ENCODE data around the gene DBNDD1. TPM values are rescaled to one million over a fixed set of nuclear protein-coding genes. Genes with fewer than 3 reads are reported as not detected.
"Not testable (repeated sequence)": the region's sequence is repeated elsewhere in the genome, so short reads cannot be mapped to it uniquely, and the experiment has no call there.

Gene DBNDD1
- 0.29 and 1.1 TPM in 2 replicates for total RNA-seq

- Histone ChIP-seq H4K20me1 (ENCODE audit: insufficient read depth, low read length) (no peaks in the 10 kb centered on the region), H3K4me1 (ENCODE audit: insufficient read depth, low read length) (peaks cover 28% of the 10 kb centered on the region), H2AFZ (ENCODE audit: low read length) (peak within 1 kb of the TSS; percentile 29), H3K36me3 (ENCODE audit: insufficient read depth, low read length) (no peaks in the 10 kb centered on the region), H3K4me2 (ENCODE audit: insufficient read depth, low read length) (peak within 1 kb of the TSS; percentile 83), H3K27ac (ENCODE audit: low read depth, low read length) (peak within 1 kb of the TSS; percentile 67), H3K4me3 (ENCODE audit: insufficient read depth, low read length) (peak within 1 kb of the TSS; percentile 70), H3K27me3 (ENCODE audit: insufficient read depth, low read length) (peaks cover 4% of the 10 kb centered on the region), H3K9me3 (ENCODE audit: low read depth, low read length) (no peaks in the 10 kb centered on the region), H3K79me2 (ENCODE audit: insufficient read depth, low read length) (peaks cover 14% of the 10 kb centered on the region)
- no peak for TF ChIP-seq CTCF (IDR thresholded peaks at IDR 0.05; ENCODE audit: extremely low read depth, low read depth, low read length)
- peak; percentile 83 for DNase-seq (ENCODE audit: insufficient read length, low spot score, missing footprints)
Measured at GRCh38 chr16:90018652-90019542, at the start of gene DBNDD1. TSS of gene DBNDD1 (minus strand) at chr16:90019456. CDS start at chr16:90019341, 115 bp downstream.

- H2AFZ ChIP-seq (ENCODE audit: low read length): no peak overlapping the region
- no peaks in the 10 kb centered on the region for H4K20me1 ChIP-seq (ENCODE audit: insufficient read depth, low read length)
- no peak overlapping the region for H3K4me3 ChIP-seq (ENCODE audit: insufficient read depth, low read length)
- no peak for TF ChIP-seq CTCF (IDR thresholded peaks at IDR 0.05; ENCODE audit: extremely low read depth, low read depth, low read length)
- no peak overlapping the region for H3K4me2 ChIP-seq (ENCODE audit: insufficient read depth, low read length)
- H3K27me3 ChIP-seq (ENCODE audit: insufficient read depth, low read length): peaks cover 17% of the 10 kb centered on the region
- no peak for DNase-seq (ENCODE audit: insufficient read length, low spot score, missing footprints)
- no peaks in the 10 kb centered on the region for H3K9me3 ChIP-seq (ENCODE audit: low read depth, low read length)
- H3K27ac ChIP-seq (ENCODE audit: low read depth, low read length): no peak overlapping the region
- H3K79me2 ChIP-seq (ENCODE audit: insufficient read depth, low read length): no peaks in the 10 kb centered on the region
- H3K4me1 ChIP-seq (ENCODE audit: insufficient read depth, low read length): peaks cover 12% of the 10 kb centered on the region
- no peaks in the 10 kb centered on the region for H3K36me3 ChIP-seq (ENCODE audit: insufficient read depth, low read length)
Measured at GRCh38 chr16:90061437-90061836, 42.2 kb upstream of the DBNDD1 start.

- H3K27ac ChIP-seq (ENCODE audit: low read depth, low read length): no peak overlapping the region
- H3K4me3 ChIP-seq (ENCODE audit: insufficient read depth, low read length): peak overlapping the region; percentile 28
- H3K27me3 ChIP-seq (ENCODE audit: insufficient read depth, low read length): peaks cover 2% of the 10 kb centered on the region
- H3K4me1 ChIP-seq (ENCODE audit: insufficient read depth, low read length): peaks cover 12% of the 10 kb centered on the region
- DNase-seq (ENCODE audit: insufficient read length, low spot score, missing footprints): peak; percentile 64
- peak overlapping the region; percentile 19 for H2AFZ ChIP-seq (ENCODE audit: low read length)
- H3K36me3 ChIP-seq (ENCODE audit: insufficient read depth, low read length): no peaks in the 10 kb centered on the region
- TF ChIP-seq CTCF (IDR thresholded peaks at IDR 0.05; ENCODE audit: extremely low read depth, low read depth, low read length): no peak
- H3K79me2 ChIP-seq (ENCODE audit: insufficient read depth, low read length): no peaks in the 10 kb centered on the region
- H4K20me1 ChIP-seq (ENCODE audit: insufficient read depth, low read length): no peaks in the 10 kb centered on the region
- peaks cover 10% of the 10 kb centered on the region for H3K9me3 ChIP-seq (ENCODE audit: low read depth, low read length)
- peak overlapping the region; percentile 52 for H3K4me2 ChIP-seq (ENCODE audit: insufficient read depth, low read length)
Measured at GRCh38 chr16:90057738-90058173, 38.5 kb upstream of the DBNDD1 start.

GRCh38 chr16:90056521-90056920 lies 37.3 kb upstream of the DBNDD1 start:
- peaks cover 12% of the 10 kb centered on the region for H3K4me1 ChIP-seq (ENCODE audit: insufficient read depth, low read length)
- not testable (repeated sequence) for H2AFZ ChIP-seq (ENCODE audit: low read length); H3K79me2 ChIP-seq (ENCODE audit: insufficient read depth, low read length); H3K36me3 ChIP-seq (ENCODE audit: insufficient read depth, low read length); H3K27me3 ChIP-seq (ENCODE audit: insufficient read depth, low read length); DNase-seq (ENCODE audit: insufficient read length, low spot score, missing footprints); H3K4me3 ChIP-seq (ENCODE audit: insufficient read depth, low read length); H3K4me2 ChIP-seq (ENCODE audit: insufficient read depth, low read length); H3K27ac ChIP-seq (ENCODE audit: low read depth, low read length); H4K20me1 ChIP-seq (ENCODE audit: insufficient read depth, low read length)
- peaks cover 10% of the 10 kb centered on the region for H3K9me3 ChIP-seq (ENCODE audit: low read depth, low read length)
